Nephron (organoid): ENCODE measurements around the gene EFNA5.

Experiments
- H3K27ac Mint-ChIP-seq, 3 experiments: 2 replicates each; pipeline ENCODE4 v1.8.0; 2020; ENCODE audit warnings: mixed read lengths in 3 of 3, mild to moderate bottlenecking in 2 of 3, moderate library complexity in 1 of 3
- H3K27me3 Mint-ChIP-seq: 2 replicates; pipeline ENCODE4 v1.8.0; 2021; ENCODE audit warnings: low read depth, mild to moderate bottlenecking, moderate library complexity, mixed read lengths
- H3K36me3 Mint-ChIP-seq: 2 replicates; pipeline ENCODE4 v1.8.0; 2020; ENCODE audit warnings: low read depth, mixed read lengths
- H3K4me1 Mint-ChIP-seq: 2 replicates; pipeline ENCODE4 v1.8.0; 2020; ENCODE audit warnings: mixed read lengths
- H3K4me3 Mint-ChIP-seq, 3 experiments: 2 replicates each; pipeline ENCODE4 v1.8.0; 2020; ENCODE audit warnings: mild to moderate bottlenecking in 3 of 3, mixed read lengths in 3 of 3, moderate library complexity in 2 of 3
- H3K9me3 Mint-ChIP-seq: 2 replicates; pipeline ENCODE4 v1.8.0; 2020; ENCODE audit warnings: mixed read lengths
- TF ChIP-seq, protein P1 (sequence below), 3 experiments: fragments of 200-600 bp; sonication (generic); IDR thresholded peaks; one replicate each; pipeline ENCODE4 v1.5.0; 2021; ENCODE audit warnings: antibody characterized with exemption in 3 of 3; ENCODE audit not compliant: unreplicated experiment in 3 of 3

Gene EFNA5

DNA sequence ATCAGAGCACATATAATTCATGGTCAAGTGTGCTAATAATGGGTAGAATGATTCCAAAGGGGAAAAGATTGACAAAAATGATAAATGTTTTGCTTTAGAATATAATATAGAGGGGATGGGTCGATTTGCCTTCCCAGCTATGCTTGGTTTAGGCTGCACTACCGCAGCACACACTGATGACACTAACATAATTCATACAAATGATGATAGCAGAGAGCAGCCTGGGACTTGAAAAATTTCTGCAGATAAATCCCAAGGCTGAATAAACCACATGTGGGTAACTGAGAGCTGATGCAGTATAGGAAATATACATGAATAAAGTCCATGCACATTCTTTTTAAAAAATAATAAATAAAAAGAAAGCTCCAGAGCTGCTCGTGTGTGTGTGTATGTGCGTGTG lies 54.5 kb downstream of the EFNA5 start:
- no peaks in the 10 kb centered on the region for H3K27me3 Mint-ChIP-seq
- H3K27ac Mint-ChIP-seq, result no peak overlapping the region
- H3K4me3 Mint-ChIP-seq, result no peak overlapping the region
- H3K36me3 Mint-ChIP-seq, result no peaks in the 10 kb centered on the region
- H3K9me3 Mint-ChIP-seq, result no peaks in the 10 kb centered on the region
- no peaks in the 10 kb centered on the region for H3K4me1 Mint-ChIP-seq
- TF ChIP-seq, protein P1, sequence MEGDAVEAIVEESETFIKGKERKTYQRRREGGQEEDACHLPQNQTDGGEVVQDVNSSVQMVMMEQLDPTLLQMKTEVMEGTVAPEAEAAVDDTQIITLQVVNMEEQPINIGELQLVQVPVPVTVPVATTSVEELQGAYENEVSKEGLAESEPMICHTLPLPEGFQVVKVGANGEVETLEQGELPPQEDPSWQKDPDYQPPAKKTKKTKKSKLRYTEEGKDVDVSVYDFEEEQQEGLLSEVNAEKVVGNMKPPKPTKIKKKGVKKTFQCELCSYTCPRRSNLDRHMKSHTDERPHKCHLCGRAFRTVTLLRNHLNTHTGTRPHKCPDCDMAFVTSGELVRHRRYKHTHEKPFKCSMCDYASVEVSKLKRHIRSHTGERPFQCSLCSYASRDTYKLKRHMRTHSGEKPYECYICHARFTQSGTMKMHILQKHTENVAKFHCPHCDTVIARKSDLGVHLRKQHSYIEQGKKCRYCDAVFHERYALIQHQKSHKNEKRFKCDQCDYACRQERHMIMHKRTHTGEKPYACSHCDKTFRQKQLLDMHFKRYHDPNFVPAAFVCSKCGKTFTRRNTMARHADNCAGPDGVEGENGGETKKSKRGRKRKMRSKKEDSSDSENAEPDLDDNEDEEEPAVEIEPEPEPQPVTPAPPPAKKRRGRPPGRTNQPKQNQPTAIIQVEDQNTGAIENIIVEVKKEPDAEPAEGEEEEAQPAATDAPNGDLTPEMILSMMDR (IDR thresholded peaks at IDR 0.05; ENCODE audit: unreplicated experiment in 3 of 3), result no peak

DNA sequence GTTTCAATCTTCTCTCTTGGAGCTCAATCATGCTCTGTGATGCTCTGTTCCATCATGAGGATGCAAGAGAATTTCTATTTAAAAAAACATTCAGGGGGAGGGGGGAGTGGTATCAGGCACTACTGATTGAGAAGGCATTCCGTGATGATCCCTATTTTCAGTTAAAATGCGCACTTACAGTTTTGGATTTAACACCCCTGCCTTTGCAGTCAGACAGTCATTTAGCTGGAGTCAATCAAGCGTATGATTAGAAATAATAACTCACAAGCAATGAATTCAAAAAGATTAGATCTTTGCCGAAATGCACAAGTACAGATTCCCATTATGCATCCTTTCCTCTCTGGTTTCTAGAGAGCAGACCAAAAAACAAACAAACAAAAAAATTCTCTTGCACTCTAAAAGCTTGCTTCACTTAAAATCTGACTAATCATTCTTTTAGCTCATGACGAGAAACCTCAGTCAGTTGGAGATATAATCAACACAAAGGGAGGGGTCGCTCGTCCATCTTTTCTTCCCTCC lies 55.4 kb downstream of the EFNA5 start:
- no peak overlapping the region for H3K4me3 Mint-ChIP-seq
- no peaks in the 10 kb centered on the region for H3K27me3 Mint-ChIP-seq
- TF ChIP-seq, protein P1 (IDR thresholded peaks at IDR 0.05; ENCODE audit: unreplicated experiment in 3 of 3), result no peak
- no peak overlapping the region for H3K27ac Mint-ChIP-seq
- no peaks in the 10 kb centered on the region for H3K9me3 Mint-ChIP-seq
- H3K4me1 Mint-ChIP-seq, result no peaks in the 10 kb centered on the region
- no peaks in the 10 kb centered on the region for H3K36me3 Mint-ChIP-seq

DNA sequence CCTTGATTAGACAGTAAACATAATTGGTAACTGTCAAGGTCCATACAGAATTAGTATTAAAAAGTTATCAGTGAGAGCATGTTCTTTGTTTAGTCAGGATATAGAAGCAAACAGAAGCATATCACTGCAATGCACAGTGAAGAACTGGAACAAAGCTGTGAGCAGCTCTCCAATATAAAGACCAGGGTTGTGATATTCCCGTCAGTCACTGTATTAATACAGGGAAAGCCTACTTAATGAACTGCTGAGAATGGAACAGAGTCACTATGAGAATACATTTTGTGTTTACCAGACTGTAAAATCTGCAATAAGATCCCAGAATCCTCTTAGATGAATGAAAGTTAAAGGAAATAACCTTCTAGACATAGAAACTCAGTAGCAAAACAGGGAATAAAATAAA lies 58.2 kb downstream of the EFNA5 start:
- H3K27ac Mint-ChIP-seq, result peak overlapping the region; percentile 19 to 68 (median 61)
- no peaks in the 10 kb centered on the region for H3K9me3 Mint-ChIP-seq
- TF ChIP-seq, protein P1 (IDR thresholded peaks at IDR 0.05; ENCODE audit: unreplicated experiment in 3 of 3), result no peak
- no peak overlapping the region for H3K4me3 Mint-ChIP-seq
- peaks cover 5% of the 10 kb centered on the region for H3K4me1 Mint-ChIP-seq
- no peaks in the 10 kb centered on the region for H3K27me3 Mint-ChIP-seq
- no peaks in the 10 kb centered on the region for H3K36me3 Mint-ChIP-seq

DNA sequence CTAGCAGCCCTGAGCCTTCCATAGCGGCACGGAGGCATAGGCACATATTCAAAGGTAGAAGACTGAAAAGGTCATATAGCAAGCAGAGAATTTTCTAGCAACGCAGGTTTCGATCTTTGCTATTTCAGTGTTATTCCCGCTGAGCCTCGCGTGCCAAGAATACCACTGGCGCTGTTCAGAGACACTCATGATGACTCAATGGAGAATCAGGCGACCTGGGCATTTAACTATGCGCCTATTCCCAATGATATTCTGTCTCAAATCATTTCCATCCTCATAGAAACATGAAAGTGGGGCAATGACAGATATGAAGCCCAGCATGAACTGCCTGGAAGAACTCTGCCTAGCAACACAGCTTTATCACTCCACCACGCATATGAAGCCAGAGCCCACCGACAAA lies 59.9 kb downstream of the EFNA5 start:
- no peaks in the 10 kb centered on the region for H3K9me3 Mint-ChIP-seq
- TF ChIP-seq, protein P1 (IDR thresholded peaks at IDR 0.05; ENCODE audit: unreplicated experiment in 3 of 3), result no peak
- H3K4me3 Mint-ChIP-seq, result no peak overlapping the region
- no peak overlapping the region for H3K27ac Mint-ChIP-seq
- H3K36me3 Mint-ChIP-seq, result no peaks in the 10 kb centered on the region
- H3K4me1 Mint-ChIP-seq, result peaks cover 22% of the 10 kb centered on the region
- no peaks in the 10 kb centered on the region for H3K27me3 Mint-ChIP-seq

DNA sequence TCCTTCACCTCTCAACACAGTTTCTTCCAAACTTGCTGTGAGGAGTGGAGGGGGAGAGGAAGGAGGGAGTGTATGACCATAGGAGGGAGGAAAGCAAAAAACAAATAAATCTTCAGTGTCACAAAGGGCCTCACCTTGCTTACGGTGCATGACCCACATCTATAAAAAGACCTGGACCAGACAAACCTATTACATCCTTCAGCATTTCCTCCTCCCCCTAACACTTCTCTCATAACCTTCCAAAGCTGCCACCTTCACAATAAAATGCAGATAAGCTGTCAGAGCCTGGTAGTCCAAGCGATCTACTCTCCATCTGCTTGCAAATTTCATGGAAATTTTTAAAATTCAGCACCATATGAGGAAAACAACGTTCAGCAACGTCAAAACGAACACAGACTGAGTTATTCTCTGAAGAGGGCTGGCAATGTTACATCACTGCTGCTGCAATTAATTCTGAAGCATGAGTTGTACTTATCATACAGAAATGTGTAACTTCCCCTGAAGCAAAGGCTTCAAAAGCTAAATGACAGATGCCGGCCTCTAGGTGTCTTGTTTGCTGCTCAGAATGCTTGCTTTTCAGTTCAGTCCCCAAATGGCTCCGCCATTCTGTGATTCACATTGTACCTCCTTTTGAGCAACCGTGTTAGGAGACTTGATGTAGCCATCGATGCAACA lies 62.9 kb downstream of the EFNA5 start:
- peak overlapping the region in 1 of 3 experiments; percentile 18 for H3K4me3 Mint-ChIP-seq
- H3K27ac Mint-ChIP-seq, result peak overlapping the region; percentile 52 to 79 (median 65)
- no peaks in the 10 kb centered on the region for H3K27me3 Mint-ChIP-seq
- no peaks in the 10 kb centered on the region for H3K36me3 Mint-ChIP-seq
- no peaks in the 10 kb centered on the region for H3K9me3 Mint-ChIP-seq
- peaks cover 46% of the 10 kb centered on the region for H3K4me1 Mint-ChIP-seq
- TF ChIP-seq, protein P1 (IDR thresholded peaks at IDR 0.05; ENCODE audit: unreplicated experiment in 3 of 3), result no peak

DNA sequence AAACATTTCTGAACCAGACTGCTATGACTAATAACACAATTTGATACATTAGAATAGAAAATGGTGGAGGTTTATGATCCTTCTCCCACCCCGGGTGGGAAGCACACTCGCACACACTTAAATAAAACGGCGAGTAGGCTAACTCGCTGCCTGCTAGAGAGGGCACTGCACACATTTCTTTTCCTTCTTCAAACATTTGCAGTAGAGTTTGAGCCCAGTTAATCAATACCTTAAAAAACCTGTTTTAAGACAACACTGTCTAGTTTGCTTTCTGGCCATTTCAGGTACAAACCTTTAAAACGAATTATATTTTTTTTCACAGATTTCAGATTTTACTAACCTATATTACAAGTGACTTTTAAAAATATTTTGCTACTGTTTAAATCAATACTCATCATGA lies 63.5 kb downstream of the EFNA5 start:
- no peaks in the 10 kb centered on the region for H3K27me3 Mint-ChIP-seq
- TF ChIP-seq, protein P1 (IDR thresholded peaks at IDR 0.05; ENCODE audit: unreplicated experiment in 3 of 3), result no peak

More for the DNA sequence above, 63.5 kb downstream of the EFNA5 start:
- Mint-ChIP-seq H3K4me1 (peaks cover 52% of the 10 kb centered on the region), H3K9me3 (no peaks in the 10 kb centered on the region), H3K36me3 (no peaks in the 10 kb centered on the region), H3K4me3 (peak overlapping the region in 1 of 3 experiments; percentile 7), H3K27ac (peak overlapping the region; percentile 52 to 79 (median 65))
